ENCODE data around the gene PIP5K1C. TPM values are rescaled to one million over a fixed set of nuclear protein-coding genes. Genes with fewer than 3 reads are reported as not detected.

Gene PIP5K1C
- polyA plus RNA-seq, 1 donor (not counting 4 experiments of a cell fraction or from before 2014, with no cell fraction given), result 3.6 TPM

GRCh38 chr19:3606174-3606689, 94.0 kb downstream of the PIP5K1C start:
- Histone ChIP-seq H3K27me3 (ENCODE audit: control insufficient read depth, extremely low read depth, insufficient read depth, low read length) (peaks cover 16% of the 10 kb centered on the region), H3K27ac (ENCODE audit: control insufficient read depth, insufficient read depth, low read length) (no peak overlapping the region), H3K9me3 (ENCODE audit: control insufficient read depth, low read depth, low read length) (no peaks in the 10 kb centered on the region), H3K79me2 (ENCODE audit: control insufficient read depth, insufficient read depth, low read length) (no peaks in the 10 kb centered on the region), H2AFZ (ENCODE audit: control insufficient read depth, low read length) (no peak overlapping the region), H4K20me1 (ENCODE audit: control insufficient read depth, extremely low read depth, insufficient read depth, low read length) (no peaks in the 10 kb centered on the region), H3K36me3 (ENCODE audit: control insufficient read depth in 2 of 2, extremely low read depth in 1 of 2, insufficient read depth in 2 of 2, low read length in 2 of 2) (peaks cover 0 to 2% of the 10 kb centered on the region in 2 experiments), H3K9me1 (ENCODE audit: control insufficient read depth, extremely low read depth, insufficient read depth, low read length) (no peaks in the 10 kb centered on the region), H3K9ac (ENCODE audit: control insufficient read depth, extremely low read depth, insufficient read depth, low read length) (no peak overlapping the region), H3K4me3 (ENCODE audit: control insufficient read depth in 2 of 3, extremely low read depth in 1 of 3, insufficient read depth in 2 of 3, low read depth in 1 of 3, low read length in 3 of 3) (peak overlapping the region in 2 of 3 experiments; percentile 11 to 14), H3K4me1 (ENCODE audit: control insufficient read depth, extremely low read depth, insufficient read depth, low read length) (no peaks in the 10 kb centered on the region), H3K4me2 (ENCODE audit: control insufficient read depth, extremely low read depth, insufficient read depth, low read depth, low read length) (peak overlapping the region; percentile 32)
- no peak for DNase-seq (ENCODE audit: low read depth, low spot score)
- no peak for TF ChIP-seq EZH2 (IDR thresholded peaks at IDR 0.05; ENCODE audit: low read length)
- TF ChIP-seq, protein P1, sequence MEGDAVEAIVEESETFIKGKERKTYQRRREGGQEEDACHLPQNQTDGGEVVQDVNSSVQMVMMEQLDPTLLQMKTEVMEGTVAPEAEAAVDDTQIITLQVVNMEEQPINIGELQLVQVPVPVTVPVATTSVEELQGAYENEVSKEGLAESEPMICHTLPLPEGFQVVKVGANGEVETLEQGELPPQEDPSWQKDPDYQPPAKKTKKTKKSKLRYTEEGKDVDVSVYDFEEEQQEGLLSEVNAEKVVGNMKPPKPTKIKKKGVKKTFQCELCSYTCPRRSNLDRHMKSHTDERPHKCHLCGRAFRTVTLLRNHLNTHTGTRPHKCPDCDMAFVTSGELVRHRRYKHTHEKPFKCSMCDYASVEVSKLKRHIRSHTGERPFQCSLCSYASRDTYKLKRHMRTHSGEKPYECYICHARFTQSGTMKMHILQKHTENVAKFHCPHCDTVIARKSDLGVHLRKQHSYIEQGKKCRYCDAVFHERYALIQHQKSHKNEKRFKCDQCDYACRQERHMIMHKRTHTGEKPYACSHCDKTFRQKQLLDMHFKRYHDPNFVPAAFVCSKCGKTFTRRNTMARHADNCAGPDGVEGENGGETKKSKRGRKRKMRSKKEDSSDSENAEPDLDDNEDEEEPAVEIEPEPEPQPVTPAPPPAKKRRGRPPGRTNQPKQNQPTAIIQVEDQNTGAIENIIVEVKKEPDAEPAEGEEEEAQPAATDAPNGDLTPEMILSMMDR (optimal IDR thresholded peaks at IDR 0.05 in 1 of 3, IDR thresholded peaks at IDR 0.05 in 1 of 3, conservative IDR thresholded peaks at IDR 0.05 in 1 of 3; ENCODE audit: extremely low read depth in 1 of 3, insufficient read depth in 2 of 3, low read length in 3 of 3), result no peak
- dilution Hi-C loops (cut with MboI; ENCODE audit: extremely low pct_ligation_motif_present, low sequenced_read_pairs), result no loop called here
- no peak for FAIRE-seq

- no peak for FAIRE-seq
- H3K4me3 ChIP-seq (ENCODE audit: control insufficient read depth in 2 of 3, extremely low read depth in 1 of 3, insufficient read depth in 2 of 3, low read depth in 1 of 3, low read length in 3 of 3), result no peak overlapping the region
- no peak overlapping the region for H3K27ac ChIP-seq (ENCODE audit: control insufficient read depth, insufficient read depth, low read length)
- no peaks in the 10 kb centered on the region for H3K36me3 ChIP-seq (ENCODE audit: control insufficient read depth in 2 of 2, extremely low read depth in 1 of 2, insufficient read depth in 2 of 2, low read length in 2 of 2)
- peaks cover 16% of the 10 kb centered on the region for H3K27me3 ChIP-seq (ENCODE audit: control insufficient read depth, extremely low read depth, insufficient read depth, low read length)
- no peaks in the 10 kb centered on the region for H3K79me2 ChIP-seq (ENCODE audit: control insufficient read depth, insufficient read depth, low read length)
- dilution Hi-C loops (cut with MboI; ENCODE audit: extremely low pct_ligation_motif_present, low sequenced_read_pairs), result no loop called here
- TF ChIP-seq, protein P1 (optimal IDR thresholded peaks at IDR 0.05 in 1 of 3, IDR thresholded peaks at IDR 0.05 in 1 of 3, conservative IDR thresholded peaks at IDR 0.05 in 1 of 3; ENCODE audit: extremely low read depth in 1 of 3, insufficient read depth in 2 of 3, low read length in 3 of 3), result no peak
- peak; percentile 48 for TF ChIP-seq EZH2 (IDR thresholded peaks at IDR 0.05; ENCODE audit: low read length)
- H3K4me2 ChIP-seq (ENCODE audit: control insufficient read depth, extremely low read depth, insufficient read depth, low read depth, low read length), result peak overlapping the region; percentile 22
- H3K9ac ChIP-seq (ENCODE audit: control insufficient read depth, extremely low read depth, insufficient read depth, low read length), result no peak overlapping the region
- no peak overlapping the region for H2AFZ ChIP-seq (ENCODE audit: control insufficient read depth, low read length)
- no peaks in the 10 kb centered on the region for H4K20me1 ChIP-seq (ENCODE audit: control insufficient read depth, extremely low read depth, insufficient read depth, low read length)
- H3K9me1 ChIP-seq (ENCODE audit: control insufficient read depth, extremely low read depth, insufficient read depth, low read length), result no peaks in the 10 kb centered on the region
- H3K9me3 ChIP-seq (ENCODE audit: control insufficient read depth, low read depth, low read length), result no peaks in the 10 kb centered on the region
- DNase-seq (ENCODE audit: low read depth, low spot score), result no peak
- H3K4me1 ChIP-seq (ENCODE audit: control insufficient read depth, extremely low read depth, insufficient read depth, low read length), result no peaks in the 10 kb centered on the region
These were observed 94.5 kb downstream of the PIP5K1C start for GRCh38 chr19:3605770-3606169.

Data from keratinocyte (primary cell).